Dedifferentiated amniotic fluid mesenchymal stem cell (primary cell): ENCODE measurements around the gene THBS2.
"Not testable (repeated sequence)": the region's sequence is repeated elsewhere in the genome, so short reads cannot be mapped to it uniquely, and the experiment has no call there.

Experiments used
- DNase-seq: peaks from one replicate; pipeline ENCODE4 v3.0.0-alpha.2; 2016; ENCODE audit errors: extremely low spot score

The THBS2 gene

GRCh38 chr6:169210611-169211010 lies 43.0 kb downstream of the THBS2 start:
- DNase-seq = no peak

- no peak for DNase-seq
These were observed 45.6 kb downstream of the THBS2 start for GRCh38 chr6:169208011-169208410.

- DNase-seq = no peak
These were observed 46.2 kb downstream of the THBS2 start for GRCh38 chr6:169207482-169207881.

GRCh38 chr6:169205176-169206160 lies 48.2 kb downstream of the THBS2 start:
- peak; percentile 22 for DNase-seq

GRCh38 chr6:169204167-169204566 lies 49.5 kb downstream of the THBS2 start:
- no peak for DNase-seq

GRCh38 chr6:169201985-169202384 lies 51.7 kb downstream of the THBS2 start:
- no peak for DNase-seq

GRCh38 chr6:169200893-169201514 lies 52.6 kb downstream of the THBS2 start:
- DNase-seq = no peak

GRCh38 chr6:169199625-169200335 lies 53.9 kb downstream of the THBS2 start:
- DNase-seq = no peak

- DNase-seq = no peak
These were observed 54.8 kb downstream of the THBS2 start for GRCh38 chr6:169198885-169199284.

- not testable (repeated sequence) for DNase-seq
These were observed 55.7 kb downstream of the THBS2 start for GRCh38 chr6:169197929-169198328.

GRCh38 chr6:169196279-169196678 lies 57.4 kb downstream of the THBS2 start:
- DNase-seq = not testable (repeated sequence)

GRCh38 chr6:169194737-169195136 lies 58.9 kb downstream of the THBS2 start:
- DNase-seq = peak; percentile 44

GRCh38 chr6:169190970-169191369 lies 62.7 kb downstream of the THBS2 start:
- no peak for DNase-seq

GRCh38 chr6:169190144-169190584 lies 63.5 kb downstream of the THBS2 start:
- DNase-seq = peak; percentile 96

GRCh38 chr6:169189686-169190085 lies 64.0 kb downstream of the THBS2 start:
- DNase-seq = no peak

- no peak for DNase-seq
These were observed 64.5 kb downstream of the THBS2 start for GRCh38 chr6:169189182-169189581.

- peak; percentile 15 for DNase-seq
These were observed 65.2 kb downstream of the THBS2 start for GRCh38 chr6:169188475-169188874.

GRCh38 chr6:169188051-169188470 lies 65.6 kb downstream of the THBS2 start:
- DNase-seq = no peak

GRCh38 chr6:169186496-169187169 lies 67.0 kb downstream of the THBS2 start:
- no peak for DNase-seq

- DNase-seq = no peak
These were observed 67.8 kb downstream of the THBS2 start for GRCh38 chr6:169185692-169186485.

GRCh38 chr6:169185011-169185521 lies 68.6 kb downstream of the THBS2 start:
- no peak for DNase-seq
